K562 (cell line): Measurements from ENCODE around the gene FBXO21. TPM values are rescaled to one million over a fixed set of nuclear protein-coding genes. Genes with fewer than 3 reads are reported as not detected.

Experiments used
- CBX5 ChIP-seq: IDR thresholded peaks from 2 replicates; pipeline ENCODE4 v1.6.1; 2014; ENCODE audit warnings: low read depth, borderline replicate concordance
- CGGBP1 ChIP-seq: fragments of 250-450 bp; sonication (Bioruptor Pico); IDR thresholded peaks from 2 replicates; pipeline ENCODE4 v1.9.0; 2021; ENCODE audit warnings: mild to moderate bottlenecking
- CHD4 ChIP-seq: fragments of 200-600 bp; sonication (generic); IDR thresholded peaks from 3 replicates; pipeline ENCODE4 v1.6.1; 2012; ENCODE audit warnings: low read depth, mild to moderate bottlenecking, mixed read lengths, low read length, inconsistent platforms; ENCODE audit not compliant: insufficient read depth, insufficient replicate concordance, poor library complexity, severe bottlenecking
- CTBP1 ChIP-seq: fragments of 450-650 bp; IDR thresholded peaks from 2 replicates; pipeline ENCODE4 v1.6.1; 2016; ENCODE audit warnings: borderline replicate concordance
- E2F4 ChIP-seq: sonication (generic); formaldehyde crosslinking; IDR thresholded peaks from 2 replicates; pipeline ENCODE4 v1.8.0; 2022; ENCODE audit warnings: mild to moderate bottlenecking, low read depth, missing genetic modification reagents
- ESRRA ChIP-seq: fragments of 450-650 bp; IDR thresholded peaks from 2 replicates; pipeline ENCODE4 v1.6.1; 2014; ENCODE audit warnings: low read depth, mild to moderate bottlenecking, moderate library complexity, borderline replicate concordance
- HBP1 ChIP-seq: fragments of 450-650 bp; formaldehyde crosslinking; IDR thresholded peaks from 2 replicates; pipeline ENCODE4 v1.4.0; 2022; ENCODE audit warnings: missing genetic modification characterization
- HMG20B ChIP-seq: fragments of 250-450 bp; sonication (Bioruptor Pico); IDR thresholded peaks from 2 replicates; pipeline ENCODE4 v1.5.0; 2021; ENCODE audit warnings: mild to moderate bottlenecking
- KAT2B ChIP-seq: IDR thresholded peaks from one replicate; pipeline ENCODE4 v1.6.1; 2012; ENCODE audit warnings: low read depth, mild to moderate bottlenecking, control low read depth, inconsistent platforms, low read length, moderate library complexity
- LCOR ChIP-seq: sonication (generic); formaldehyde crosslinking; IDR thresholded peaks from 2 replicates; pipeline ENCODE4 v1.8.0; 2022; ENCODE audit warnings: mild to moderate bottlenecking, missing genetic modification reagents
- NKRF ChIP-seq: fragments of 450-650 bp; IDR thresholded peaks from 2 replicates; pipeline ENCODE4 v1.6.1; 2016; ENCODE audit warnings: borderline replicate concordance
- RFX1 ChIP-seq: fragments of 450-650 bp; IDR thresholded peaks from 2 replicates; pipeline ENCODE4 v1.6.1; 2016; ENCODE audit warnings: mild to moderate bottlenecking, moderate library complexity
- SMARCA4 ChIP-seq: fragments of 450-650 bp; IDR thresholded peaks from 2 replicates; pipeline ENCODE4 v1.6.1; 2016
- UBTF ChIP-seq, 2 experiments: IDR thresholded peaks; 2 replicates each; pipeline ENCODE4 v1.6.1; 2012; ENCODE audit warnings: improper control_type of control experiment in 2 of 2, low read depth in 2 of 2, low read length in 2 of 2, borderline replicate concordance in 1 of 2
- ZNF232 ChIP-seq: sonication (generic); formaldehyde crosslinking; IDR thresholded peaks from 2 replicates; pipeline ENCODE4 v1.8.0; 2022; ENCODE audit warnings: mild to moderate bottlenecking, missing genetic modification reagents
- ZNF592 ChIP-seq: fragments of 450-650 bp; IDR thresholded peaks from 2 replicates; pipeline ENCODE4 v1.6.1; 2017; ENCODE audit warnings: antibody characterized with exemption, mild to moderate bottlenecking
- ZNF668 ChIP-seq: fragments of 250-450 bp; sonication (Bioruptor Pico); IDR thresholded peaks from 2 replicates; pipeline ENCODE4 v1.8.0; 2022; ENCODE audit warnings: mild to moderate bottlenecking, inconsistent platforms
- polyA plus RNA-seq, 8 experiments: library from polyadenylated mRNA; depleted of rRNA in 4 of 8; stranded (reverse) in 5 of 8; unstranded in 3 of 8; fragments of >200 nt; fragmentation: Nextera tagmentation in 2 of 8; fragmentation: Illumina TruSeq in 1 of 8; extraction: Ambion mirVana in 2 of 8; extraction: Trizol in 1 of 8; gene quantifications; 2 replicates each; pipeline versions ENCODE4 v1.2.1 to v1.2.3, GENCODE V29; 2011 to 2014; ENCODE audit warnings: inconsistent platforms in 1 of 8, missing spikeins in 1 of 8
- total RNA-seq, 7 experiments: library from RNA; depleted of rRNA in 6 of 7; stranded (reverse); fragments of >200 nt in 6 of 7; fragmentation: Illumina TruSeq in 2 of 7; extraction: Trizol in 2 of 7; gene quantifications; 2 replicates each; pipeline versions ENCODE4 v1.2.1 to v1.2.3, GENCODE V29; 2011 to 2021; ENCODE audit warnings: low replicate concordance in 1 of 7

Gene FBXO21
- total and polyA plus RNA-seq, 9 of the 15 experiments (the other 6 are each of a cell fraction or from before 2014, with no cell fraction given): 3.0 to 50.9 (median 9.1) TPM

- no peak for TF ChIP-seq ZNF592
- peak; percentile 17; the same call in 1 of the 2 replicates for TF ChIP-seq CTBP1
- TF ChIP-seq HMG20B (CRISPR knock-in tag): peak; percentile 94
- no peak for TF ChIP-seq ZNF668 (CRISPR knock-in tag)
- no peak for TF ChIP-seq NKRF
- peak; percentile 39 for TF ChIP-seq CHD4
- TF ChIP-seq LCOR: no peak
- TF ChIP-seq RFX1: no peak
- no peak for TF ChIP-seq CGGBP1 (CRISPR knock-in tag)
- no peak for TF ChIP-seq KAT2B
- TF ChIP-seq UBTF (IDR thresholded peaks at IDR 0.05; ENCODE audit: borderline replicate concordance in 1 of 2, low read depth in 2 of 2, low read length in 2 of 2): 0 out of 4 replicates have a peak, but pooled peaks of 1 of the 2 experiments have one; percentile 1
- no peak for TF ChIP-seq E2F4 (CRISPR knock-in tag)
- no peak for TF ChIP-seq CBX5
- TF ChIP-seq ESRRA: peak; percentile 69
- TF ChIP-seq ZNF232 (CRISPR knock-in tag): no peak
- TF ChIP-seq HBP1 (CRISPR knock-in tag): no peak
- TF ChIP-seq SMARCA4: no peak
These were observed 503 bp downstream of the FBXO21 start (continued) for GRCh38 chr12:117189725-117190209.
